Stimulated activated CD4-positive, alpha-beta T cell treated with anti-CD3 and anti-CD28 coated beads, Interleukin-2, amount 100 ng/mL, for 48 hours (primary cell): ENCODE data around the gene NUDT14.

Experiments used
- DNase-seq, 2 donors: peaks; one replicate each; pipeline ENCODE4 v3.0.0-alpha.2; 2020

Gene NUDT14

DNA sequence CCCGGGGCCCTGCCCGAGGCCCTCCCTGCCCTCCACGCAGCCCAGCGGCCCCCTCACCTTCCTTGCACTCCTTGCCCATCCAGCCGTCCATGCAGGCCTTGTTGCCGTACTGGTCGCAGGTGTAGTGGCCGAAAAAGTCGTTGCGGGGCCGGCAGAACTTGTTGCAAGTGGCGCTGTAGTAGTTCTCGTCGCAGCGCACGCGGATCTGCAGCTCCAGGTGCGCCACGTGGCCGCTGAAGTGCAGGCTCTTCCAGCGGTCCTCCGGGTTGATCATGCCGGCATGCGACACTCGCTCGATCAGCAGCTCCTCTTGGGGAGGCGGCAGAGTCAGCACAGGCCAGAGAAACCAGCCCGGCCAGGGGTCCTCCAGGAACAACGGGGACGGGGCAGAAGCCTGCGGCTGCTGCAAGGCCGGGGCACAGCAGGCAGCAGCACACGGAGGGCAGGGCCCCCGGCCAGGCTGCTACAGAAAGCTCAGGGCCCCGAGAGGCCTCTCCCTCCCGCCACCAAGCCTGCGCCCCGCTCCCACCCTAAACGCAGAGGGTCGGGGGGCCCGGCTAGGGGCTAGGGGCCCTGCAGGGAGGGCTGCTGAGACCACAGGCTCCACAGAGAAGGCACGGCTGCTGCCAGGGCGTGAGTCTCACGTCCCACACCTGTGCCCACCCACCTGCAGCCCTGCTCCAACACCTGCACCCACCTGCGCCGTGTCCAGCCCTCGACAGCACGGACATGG, 25.3 kb downstream of the NUDT14 start:
- no peak for DNase-seq

DNA sequence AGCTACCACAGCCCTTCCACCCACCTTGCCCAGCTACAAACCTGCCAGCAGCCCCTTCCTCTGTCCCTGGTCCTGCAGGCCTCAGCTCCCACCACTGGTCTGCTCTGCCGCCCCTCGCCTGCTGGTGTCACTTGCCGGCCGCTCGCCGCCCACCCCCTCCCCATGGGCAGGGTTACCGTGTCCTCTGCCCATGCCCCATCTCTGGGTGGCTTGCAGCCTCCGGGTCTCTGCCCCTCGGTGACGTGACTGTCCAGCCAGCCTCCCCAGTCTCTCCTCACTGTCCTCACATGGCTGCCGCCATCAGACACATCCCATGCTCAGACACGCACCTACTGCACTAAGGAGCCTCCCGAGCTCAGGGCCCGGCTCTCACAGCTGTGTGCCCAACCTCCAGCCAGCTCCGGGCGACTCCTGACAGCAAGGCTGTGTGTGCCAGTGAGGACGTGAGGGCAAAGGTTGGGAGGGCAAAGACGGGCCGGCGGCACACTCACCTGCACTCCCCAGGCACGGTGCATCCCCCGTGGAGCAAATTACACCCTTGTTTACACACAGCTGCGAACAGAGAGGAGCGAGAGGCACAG, 26.0 kb downstream of the NUDT14 start:
- DNase-seq: no peak

DNA sequence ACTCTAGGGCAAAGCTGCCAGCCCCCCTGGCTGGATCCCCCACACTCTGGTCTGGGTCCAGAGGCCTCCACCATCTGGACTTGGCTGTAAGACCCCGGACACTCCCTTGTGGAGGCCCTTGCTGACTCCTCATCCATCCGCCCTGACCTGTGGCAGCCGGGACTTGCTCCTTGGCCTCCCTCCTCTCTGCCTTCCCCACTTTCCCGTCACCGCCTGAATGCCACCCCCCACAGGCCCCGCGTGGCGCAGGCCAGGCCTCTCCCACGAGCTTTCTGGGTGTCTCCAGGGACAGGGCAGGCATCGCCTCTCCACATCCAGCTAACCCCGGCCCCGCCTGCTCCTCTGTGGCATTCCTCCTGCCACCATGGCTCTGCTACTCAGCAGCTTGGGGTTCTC, 26.6 kb downstream of the NUDT14 start:
- DNase-seq: no peak

DNA sequence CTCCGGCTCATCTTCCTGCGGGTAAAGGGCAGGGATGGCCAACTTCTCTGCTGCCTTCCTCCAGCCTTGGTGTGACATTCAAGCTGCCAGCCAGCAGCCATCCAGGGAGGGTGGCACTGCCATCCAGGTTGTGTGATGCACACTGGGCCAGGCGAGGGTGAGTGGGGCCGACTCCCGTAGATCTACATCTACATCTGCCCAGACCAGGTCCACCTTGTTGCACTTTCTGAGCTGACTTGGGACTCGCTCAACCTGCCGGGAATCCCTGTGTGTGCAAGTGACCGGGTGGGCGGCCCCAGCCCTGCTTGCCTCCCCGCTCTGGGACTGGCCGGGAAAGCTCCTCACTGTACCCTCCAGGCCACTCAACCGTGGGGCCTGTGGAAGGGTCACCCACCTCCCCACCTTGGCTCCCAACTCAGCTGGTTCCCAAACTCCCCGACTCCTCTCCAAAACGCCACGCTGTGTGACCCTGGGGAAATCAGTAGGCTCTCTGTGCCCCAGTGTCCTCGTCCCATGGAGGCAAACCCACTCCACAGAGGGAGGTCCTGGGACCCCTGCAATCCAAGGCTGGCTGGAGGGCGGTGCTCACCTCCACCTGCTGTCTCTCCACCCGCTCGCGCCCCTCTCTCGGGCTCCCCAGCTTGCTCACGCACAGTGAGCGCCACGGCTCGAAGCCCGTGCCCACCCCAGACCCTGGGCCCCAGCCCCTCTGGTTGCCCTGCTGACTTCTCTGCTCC, 27.2 kb downstream of the NUDT14 start:
- no peak for DNase-seq

DNA sequence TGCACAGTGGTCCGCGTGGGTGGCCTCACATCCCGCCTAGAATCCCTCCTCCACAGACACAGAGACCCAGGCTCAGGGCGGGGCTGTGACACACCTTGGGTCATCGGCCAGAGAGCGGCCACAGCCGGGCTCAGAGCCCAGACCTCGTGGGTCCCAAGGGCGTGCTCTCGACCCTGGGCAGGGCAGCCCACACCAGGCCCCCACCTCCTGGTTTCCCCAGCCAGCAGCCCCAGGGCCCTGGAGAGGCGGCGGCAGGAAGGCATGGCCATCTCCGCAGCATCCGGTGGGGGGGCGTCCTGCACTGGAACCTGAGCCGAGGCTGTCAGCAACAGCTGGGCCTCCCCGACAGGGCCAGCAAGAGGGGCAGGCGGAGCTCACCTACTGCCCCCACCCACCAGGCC, 27.8 kb downstream of the NUDT14 start:
- no peak for DNase-seq

DNA sequence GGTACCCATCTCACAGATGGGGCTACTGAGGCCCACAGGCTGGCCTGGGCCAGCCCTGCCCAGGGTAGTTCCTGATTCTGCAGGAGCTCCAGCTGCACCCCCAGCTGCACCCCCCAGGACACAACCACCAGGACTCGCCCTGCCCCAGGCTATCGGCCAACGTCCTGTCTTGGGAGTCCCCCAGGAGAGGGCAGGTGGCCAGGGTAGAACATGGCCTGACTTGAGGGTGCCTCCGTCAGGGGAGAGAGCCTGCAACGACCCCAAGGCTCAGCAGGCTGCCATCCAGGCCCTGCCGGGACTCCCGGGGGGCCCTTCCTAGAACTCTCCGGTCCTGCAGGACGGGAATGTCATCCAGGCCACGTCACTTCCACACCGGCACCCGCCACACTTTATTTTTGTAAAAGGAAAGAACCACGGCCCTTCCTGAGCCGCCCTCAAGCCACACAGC, 28.3 kb downstream of the NUDT14 start:
- no peak for DNase-seq

DNA sequence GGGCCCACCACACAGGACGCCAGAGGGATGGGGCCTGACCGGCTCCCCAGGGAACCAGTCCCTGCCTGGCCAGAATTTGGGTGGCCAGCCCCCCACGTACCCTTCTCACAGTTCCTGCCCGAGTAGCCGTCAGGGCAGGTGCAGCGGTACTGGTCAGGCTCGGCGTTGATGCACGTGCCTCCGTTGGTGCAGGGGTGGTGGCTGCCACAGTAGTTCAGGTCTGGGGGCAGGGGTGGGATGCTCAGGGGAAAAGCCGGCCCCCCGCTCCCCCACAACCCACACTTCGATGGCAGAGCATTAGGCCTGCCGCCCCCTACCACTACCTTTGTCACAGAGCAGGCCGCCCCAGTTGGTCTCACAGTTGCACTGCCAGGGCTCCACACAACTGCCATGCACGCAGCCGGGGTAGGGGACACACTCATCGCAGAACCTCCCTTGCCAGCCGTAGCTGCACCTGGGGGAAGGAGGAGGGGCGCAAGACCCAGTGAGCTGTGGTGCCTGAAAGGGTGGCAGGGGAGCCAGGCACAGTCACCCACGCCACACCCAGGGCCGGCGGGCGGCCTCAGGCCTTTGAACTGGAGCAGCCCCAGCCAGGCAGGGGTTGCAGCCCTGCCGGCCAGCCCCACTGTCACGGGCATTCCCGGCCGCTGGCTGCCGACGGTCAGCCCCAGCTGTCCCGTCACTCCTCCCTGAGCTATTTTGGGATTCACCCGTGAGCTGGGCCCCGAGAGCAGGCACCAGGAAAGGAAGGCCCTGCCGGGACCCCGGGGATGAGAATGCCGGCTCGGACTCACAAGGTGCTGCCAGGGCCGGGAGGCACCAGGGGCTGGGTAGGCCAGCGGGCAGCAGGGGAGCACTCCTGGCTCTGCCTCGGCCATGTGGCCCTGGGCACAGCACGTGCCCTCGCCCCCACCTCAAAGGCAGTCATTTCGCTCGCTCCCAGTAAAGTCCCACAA, 29.0 kb downstream of the NUDT14 start:
- no peak for DNase-seq

DNA sequence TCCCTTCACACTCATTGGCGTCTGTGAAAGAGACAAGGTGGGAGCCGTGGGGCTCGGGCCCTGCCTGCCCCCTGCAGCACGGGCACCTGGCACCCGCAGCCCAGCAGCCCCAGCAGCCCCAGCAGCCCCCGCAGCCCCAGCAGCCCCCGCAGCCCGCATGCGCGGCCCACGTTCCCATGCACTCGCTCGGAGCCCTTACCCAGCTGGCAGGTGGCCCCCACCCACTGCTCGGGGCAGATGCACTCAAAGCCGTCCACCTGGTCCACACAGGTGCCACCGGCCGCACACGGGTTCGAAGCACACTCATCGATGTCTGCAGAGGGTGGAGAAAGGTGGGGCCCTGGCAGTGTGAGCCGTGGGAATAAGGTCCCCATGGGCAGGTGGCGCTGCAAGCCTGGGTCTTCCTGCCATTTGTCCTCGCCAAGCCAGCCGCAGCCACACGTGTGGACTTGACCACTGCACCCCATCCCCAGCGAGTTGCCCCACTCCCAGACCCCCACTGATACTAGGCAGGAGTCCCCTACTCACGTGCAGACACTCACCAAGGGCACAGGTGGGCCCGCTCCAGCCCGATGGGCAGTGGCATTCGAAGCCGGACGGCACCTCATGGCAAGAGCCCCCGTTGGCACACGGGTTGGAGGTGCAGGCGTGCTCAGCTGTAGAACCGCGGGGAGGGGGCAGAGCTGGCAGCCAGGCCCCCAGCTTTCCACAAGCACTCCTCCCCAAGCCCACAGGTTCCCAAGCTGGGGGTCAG, 29.9 kb downstream of the NUDT14 start:
- no peak for DNase-seq

DNA sequence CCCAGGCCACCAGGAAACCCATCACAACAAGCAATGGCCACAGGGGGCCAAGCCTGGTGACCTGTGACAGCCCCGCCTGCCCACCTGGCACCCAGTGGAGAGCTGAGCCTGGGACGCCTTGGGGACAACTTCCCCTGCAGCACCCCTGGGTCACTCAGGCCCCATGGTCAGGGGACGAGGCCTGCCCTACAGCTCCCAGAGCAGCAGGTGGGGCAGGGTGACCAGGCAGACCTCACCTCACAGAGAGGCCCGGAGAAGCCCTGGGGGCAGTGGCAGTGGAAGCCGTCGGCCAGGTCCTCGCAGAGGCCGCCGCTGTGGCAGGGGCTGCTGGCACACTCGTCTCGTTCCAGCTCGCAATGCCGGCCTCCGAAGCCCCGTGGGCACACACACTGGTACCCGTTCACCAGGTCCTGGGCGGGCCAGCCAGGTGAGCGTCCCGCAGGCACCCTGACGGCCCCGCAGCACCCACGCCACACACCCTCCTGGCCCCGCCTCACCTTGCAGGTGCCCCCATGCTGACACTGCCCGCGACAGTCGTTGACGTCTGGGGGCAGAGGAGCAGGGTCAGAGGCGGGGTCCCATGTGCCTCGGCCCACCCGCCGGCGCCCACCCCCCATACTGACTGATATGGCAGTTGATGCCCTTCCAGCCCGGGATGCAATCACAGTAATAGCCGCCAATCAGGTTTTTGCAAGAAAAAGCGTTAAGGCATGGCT, 30.6 kb downstream of the NUDT14 start:
- DNase-seq: no peak

DNA sequence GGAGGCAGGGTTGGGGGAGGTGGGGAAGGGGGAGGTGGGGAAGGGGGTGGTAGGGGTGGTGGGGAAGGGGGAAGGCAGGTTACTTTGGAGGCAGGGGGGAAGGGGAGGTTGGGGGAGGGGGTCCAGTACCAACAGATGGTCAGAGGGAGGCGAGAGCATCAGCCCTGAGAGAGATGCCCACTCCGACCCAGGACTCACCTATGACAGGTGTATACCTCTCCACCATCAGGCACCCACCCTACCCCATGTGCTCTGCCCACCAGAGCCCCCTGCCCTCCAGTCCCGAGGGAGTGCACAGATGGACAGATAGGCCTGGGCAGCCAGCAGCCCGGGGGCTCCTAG, 31.1 kb downstream of the NUDT14 start:
- no peak for DNase-seq

DNA sequence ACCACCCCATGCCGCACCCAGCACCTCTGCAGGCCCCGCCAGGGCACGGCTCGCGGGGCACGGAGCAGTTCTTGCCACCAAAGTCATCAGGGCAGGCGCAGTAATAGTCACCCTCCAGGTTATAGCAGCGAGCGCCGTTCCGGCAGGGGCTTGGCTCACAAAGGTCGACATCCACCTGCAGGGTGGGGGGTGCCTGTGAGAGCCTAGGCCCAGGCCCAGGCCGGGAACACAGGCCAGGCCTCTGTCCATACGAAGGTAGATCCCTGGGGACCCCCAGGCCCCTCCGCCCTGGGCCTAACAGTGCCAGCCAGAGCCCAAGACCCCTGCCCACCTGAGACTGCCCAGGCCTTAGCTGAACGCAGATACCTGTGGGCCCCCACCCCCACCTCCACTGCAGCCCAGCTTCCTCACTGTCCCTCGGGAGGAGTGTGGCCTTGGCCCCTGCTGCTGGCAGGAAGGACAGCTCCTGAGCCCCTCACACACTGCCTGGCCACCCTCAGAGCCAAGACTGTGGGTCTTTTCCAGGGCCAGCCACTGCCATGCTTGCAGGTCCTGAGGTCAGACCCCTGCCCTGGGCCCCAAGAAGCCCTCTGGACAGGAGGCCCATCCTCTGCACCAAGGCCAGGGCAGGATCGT, 31.8 kb downstream of the NUDT14 start:
- no peak for DNase-seq

DNA sequence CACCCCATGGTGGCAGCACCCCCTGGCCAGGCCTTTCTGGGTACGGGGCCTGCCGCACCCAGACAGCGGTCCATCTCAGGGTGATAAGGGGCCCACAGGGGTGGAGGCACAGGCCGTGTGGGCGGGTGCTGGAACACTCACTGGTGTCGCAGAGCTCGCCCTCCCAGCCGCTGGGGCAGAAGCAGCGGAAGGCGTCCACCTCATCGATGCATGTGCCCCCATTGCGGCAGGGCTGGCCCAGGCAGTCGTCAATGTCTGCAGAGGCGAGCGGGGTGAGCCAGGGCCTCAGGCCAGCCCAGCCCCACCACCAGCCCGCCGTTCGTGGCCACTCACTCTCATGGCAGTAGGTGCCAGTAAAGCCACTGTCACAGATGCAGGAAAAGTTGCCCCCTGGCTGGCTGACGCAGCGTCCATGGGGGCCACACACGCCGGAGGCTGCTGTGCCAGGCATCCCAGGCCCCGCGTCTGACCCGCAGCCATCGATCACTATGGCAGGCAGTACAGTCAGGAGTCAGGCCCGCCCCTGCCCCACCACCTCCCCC, 32.4 kb downstream of the NUDT14 start:
- no peak for DNase-seq

DNA sequence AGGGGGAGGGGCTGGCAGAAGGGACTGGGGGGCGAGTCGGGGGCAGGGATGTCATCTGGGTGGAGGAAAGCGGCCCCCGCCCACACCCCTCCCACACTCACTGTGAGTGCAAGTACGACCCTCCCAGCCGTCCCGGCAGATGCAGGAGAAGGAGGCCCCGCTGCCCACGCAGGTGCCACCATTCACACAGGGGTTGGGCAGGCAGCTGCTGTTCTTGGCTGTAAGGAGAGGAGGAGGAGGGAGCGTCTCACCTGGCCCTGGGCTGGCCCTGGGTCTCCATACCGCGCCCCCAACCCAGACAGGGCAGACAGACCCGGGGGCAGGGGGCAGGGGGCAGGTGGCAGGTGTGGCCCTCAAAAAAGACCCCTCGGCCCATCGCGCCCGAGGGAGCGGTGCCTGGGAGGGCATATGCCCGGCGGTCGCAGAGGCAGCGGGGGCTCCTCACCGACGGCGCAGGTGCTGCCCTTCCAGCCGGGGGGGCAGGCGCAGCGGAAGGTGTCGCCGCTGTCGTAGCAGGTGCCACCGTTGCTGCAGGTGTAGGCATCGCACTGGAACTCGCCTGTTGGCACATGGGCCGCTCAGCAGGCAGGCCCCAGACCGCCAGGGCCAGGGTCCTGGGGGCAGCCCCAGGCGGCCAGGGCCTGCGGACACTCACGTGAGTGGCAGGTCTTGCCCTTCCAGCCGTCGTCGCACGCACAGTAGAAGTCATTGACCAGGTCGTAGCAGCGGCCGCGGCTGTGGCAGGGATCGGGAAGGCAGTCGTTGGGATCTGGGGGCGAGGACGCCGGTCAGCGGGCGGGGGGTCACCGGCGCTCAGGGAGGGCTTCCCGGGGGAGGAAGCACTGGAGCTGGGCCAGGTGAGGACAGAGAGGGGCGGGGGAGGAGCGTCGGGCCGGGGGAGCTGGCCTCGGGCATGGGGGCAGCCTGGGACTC, 33.2 kb downstream of the NUDT14 start:
- no peak for DNase-seq

DNA sequence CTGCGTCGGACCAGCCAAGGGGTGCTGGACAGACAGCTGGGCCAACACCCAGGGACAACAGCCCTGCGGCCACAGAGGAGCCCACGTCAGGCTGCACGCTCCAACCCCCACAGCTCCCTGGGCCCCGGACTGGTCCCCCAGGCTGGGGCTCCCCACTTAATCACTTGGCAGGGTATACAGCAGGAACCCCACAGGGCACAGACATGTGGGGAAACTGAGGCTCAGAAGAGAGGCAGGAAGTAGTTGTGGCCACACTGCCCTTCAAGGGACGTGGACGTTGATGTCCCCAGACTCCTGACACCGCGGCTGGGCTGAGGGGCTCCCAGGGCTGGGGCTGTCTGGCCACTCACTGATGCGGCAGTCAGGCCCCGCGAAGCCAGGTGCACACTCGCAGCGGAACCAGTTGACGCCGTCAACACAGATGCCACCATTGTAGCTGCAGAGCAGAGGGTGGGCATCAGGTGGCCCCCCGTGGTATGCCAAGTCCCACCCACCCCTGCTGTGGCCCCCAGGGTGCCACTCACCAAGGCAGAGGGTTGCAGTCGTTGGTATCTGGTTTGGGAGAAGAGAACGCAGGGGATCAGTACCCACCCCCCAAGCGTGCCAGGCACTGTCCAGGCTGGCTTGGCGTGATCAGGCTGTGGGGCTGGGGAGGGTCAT, 34.0 kb downstream of the NUDT14 start:
- DNase-seq: no peak

DNA sequence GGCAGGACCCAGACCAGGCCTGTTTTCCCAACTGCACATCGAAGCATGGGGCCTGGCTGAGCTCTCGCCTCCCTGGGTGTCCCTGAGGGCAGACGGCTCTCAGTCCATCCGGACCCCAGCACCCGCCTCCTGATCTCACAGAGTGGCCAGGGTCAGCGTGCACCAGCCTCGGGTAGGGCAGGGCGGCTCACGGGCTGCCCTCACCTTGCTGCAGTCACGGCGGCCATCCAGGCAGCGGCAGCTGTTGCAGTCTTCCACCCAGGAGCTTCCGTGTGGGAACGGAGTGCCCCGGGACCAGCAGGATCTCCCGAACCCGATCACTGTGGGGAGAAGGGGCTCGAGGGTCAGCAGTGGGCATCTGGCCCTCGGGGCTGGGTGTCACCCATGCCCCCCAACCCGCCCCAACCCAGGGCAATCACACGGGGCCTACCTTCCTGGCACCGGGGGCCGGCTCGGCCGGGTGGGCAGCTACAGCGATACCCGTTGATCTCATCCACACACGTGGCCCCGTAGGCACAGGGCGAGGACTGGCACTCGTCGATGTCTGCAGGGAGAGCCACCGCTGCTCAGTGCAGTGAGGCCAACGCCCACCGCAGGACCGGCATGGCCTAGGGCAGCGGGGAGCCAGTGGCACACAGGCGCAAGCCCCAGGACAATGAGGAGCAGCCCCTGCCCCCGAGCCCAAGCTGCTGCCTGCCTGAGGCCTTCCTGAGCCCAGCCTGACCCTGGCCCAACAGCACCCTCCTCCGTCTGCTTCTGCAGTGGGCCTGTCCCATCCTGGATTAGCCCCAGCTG, 34.7 kb downstream of the NUDT14 start:
- no peak for DNase-seq

DNA sequence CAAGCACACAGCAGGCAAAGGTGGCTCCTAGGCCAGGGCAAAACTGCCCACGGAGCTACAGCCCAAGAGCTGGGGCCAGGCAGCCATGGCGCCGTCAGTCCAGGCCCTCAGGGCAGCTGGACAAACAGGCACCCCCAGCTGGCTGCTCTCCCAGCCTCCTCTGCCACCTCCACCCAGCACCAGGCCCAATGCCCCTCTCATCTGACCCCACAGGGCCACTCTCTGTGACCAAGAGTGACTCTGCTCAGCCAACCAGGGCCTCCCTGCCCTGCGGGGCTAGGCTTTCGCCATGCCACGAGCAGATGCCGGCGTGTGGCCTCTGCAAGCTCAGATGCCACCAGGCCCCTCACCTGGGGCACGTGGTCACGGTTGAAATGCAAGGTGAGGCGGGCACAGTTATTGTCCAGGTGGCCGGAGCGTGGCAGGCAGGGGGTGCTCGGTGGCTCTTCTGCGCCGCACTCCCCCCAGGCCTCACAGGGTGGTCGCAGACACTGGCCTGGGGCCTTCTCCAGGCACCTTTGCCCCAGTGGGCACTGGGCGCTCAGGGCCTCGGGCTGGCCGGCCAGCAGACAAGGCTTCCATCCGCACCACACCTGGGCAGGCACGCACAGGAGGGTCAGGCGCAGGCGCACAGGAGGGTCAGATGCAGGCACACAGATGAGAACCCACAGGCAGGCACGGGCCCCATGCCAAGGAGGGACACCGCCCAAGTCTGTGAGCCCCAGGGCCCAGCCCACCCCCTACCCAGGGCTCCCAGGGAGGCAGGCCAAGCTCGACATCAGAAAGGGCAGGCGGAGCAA, 35.5 kb downstream of the NUDT14 start:
- DNase-seq: no peak

DNA sequence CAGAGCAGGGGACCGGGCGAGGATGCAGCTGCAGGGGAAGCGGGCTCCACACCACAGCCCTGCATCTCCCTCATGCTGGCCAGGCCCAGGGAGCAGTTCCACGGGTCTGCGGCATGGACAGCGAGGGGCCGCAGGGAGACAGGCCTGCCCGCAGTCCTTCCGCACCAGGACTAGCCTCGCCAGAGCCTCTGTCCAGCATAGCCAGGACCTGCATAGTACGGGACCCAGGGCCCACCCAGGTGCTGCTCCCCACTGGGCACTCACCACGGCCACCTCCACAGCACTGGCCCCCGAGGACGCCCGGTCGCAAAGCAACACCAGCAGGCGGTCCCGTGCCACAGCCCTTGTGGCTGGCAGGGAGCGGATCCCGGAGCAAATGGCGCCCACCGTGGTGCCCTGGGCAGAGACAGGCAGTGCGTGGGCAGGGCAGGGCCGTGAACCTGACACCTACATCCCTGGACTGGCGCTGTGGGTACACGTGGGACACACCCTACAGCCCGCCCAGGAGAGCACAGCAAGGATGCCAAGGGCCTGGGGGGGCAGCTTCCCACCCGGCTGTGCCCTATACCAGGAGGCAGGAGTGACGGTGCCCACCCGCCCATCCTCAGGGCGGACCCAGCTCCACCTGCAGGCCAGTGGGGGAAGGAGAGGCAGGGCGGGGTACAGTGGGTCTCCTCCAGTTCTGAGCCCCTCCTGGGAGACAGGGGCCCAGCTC, 36.3 kb downstream of the NUDT14 start:
- no peak for DNase-seq
